Activated CD8-positive, alpha-beta T cell treated with anti-CD3 and anti-CD28 coated beads for 36 hours (primary cell): Measurements from ENCODE around the gene PTPRN2. TPM values are rescaled to one million over a fixed set of nuclear protein-coding genes. Genes with fewer than 3 reads are reported as not detected.
"Not testable (repeated sequence)": the region's sequence is repeated elsewhere in the genome, so short reads cannot be mapped to it uniquely, and the experiment has no call there.

Experiments
- ATAC-seq: fragments of 200-7000 bp; cut with Tn5 transposase; one replicate; pipeline ENCODE4 v1.10.0; 2021; ENCODE audit warnings: mild to moderate bottlenecking, moderate library complexity
- CTCF ChIA-PET: fragments of 350-600 bp; sonication (Branson Sonifier 250); formaldehyde crosslinking; loops from one replicate; lab custom pipeline; 2021; ENCODE audit warnings: antibody characterized with exemption; lab: Charles Lee
- POLR2A ChIA-PET: fragments of 350-600 bp; sonication (Branson Sonifier 250); formaldehyde crosslinking; loops from one replicate; lab custom pipeline; 2021; ENCODE audit warnings: antibody characterized with exemption; lab: Charles Lee
- DNase-seq: peaks from one replicate; pipeline ENCODE4 v3.0.0-alpha.2; 2020
- H3K27ac Mint-ChIP-seq: one replicate; pipeline ENCODE4 v1.8.0; 2021; ENCODE audit warnings: mild to moderate bottlenecking, mixed read lengths
- H3K27me3 Mint-ChIP-seq: one replicate; pipeline ENCODE4 v1.8.0; 2021; ENCODE audit warnings: mixed read lengths
- H3K36me3 Mint-ChIP-seq: one replicate; pipeline ENCODE4 v1.8.0; 2021; ENCODE audit warnings: low read depth, mixed read lengths
- H3K4me1 Mint-ChIP-seq: one replicate; pipeline ENCODE4 v1.8.0; 2021; ENCODE audit warnings: low read depth, mixed read lengths
- H3K4me3 Mint-ChIP-seq: one replicate; pipeline ENCODE4 v1.8.0; 2021; ENCODE audit warnings: mild to moderate bottlenecking, moderate library complexity, mixed read lengths
- H3K9me3 Mint-ChIP-seq: one replicate; pipeline ENCODE4 v1.8.0; 2021; ENCODE audit warnings: mixed read lengths
- CTCF ChIP-seq: fragments of 200-600 bp; IDR thresholded peaks from one replicate; pipeline ENCODE4 v1.8.0; 2022; ENCODE audit warnings: antibody characterized with exemption, mild to moderate bottlenecking
- intact Hi-C: fragments of 100-400 bp; cut with micrococcal nuclease; formaldehyde crosslinking; loops from one replicate; pipeline ENCODE4 v1.10.0; 2022
- total RNA-seq, 2 experiments: library from RNA; stranded (reverse); gene quantifications; one replicate each; pipeline ENCODE4 v1.2.3, GENCODE V29; 2021

The PTPRN2 gene
- total RNA-seq, 2 experiments from 2014 or later = 0.49 to 0.65 TPM

DNA sequence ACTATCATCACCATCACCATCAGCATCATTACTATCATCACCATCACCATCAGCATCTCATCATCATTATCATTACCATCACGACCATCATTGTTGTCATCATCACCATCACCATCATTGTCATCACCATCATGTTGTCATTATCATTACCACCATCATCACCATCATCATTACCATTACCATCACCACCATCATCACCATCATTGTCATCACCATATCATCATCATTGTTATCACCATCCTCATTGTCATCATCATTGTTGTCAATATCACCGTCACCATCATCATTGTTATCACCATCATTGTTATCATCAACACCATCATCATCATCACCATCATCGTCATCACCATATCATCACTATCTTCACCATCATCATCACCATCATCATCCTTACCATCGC lies 124.3 kb downstream of the PTPRN2 start:
- ATAC-seq (no peak), DNase-seq (no peak)
- intact Hi-C loops = no loop called here
- Mint-ChIP-seq H3K9me3 (peaks cover 5% of the 10 kb centered on the region), H3K4me3 (no peak overlapping the region), H3K4me1 (no peaks in the 10 kb centered on the region), H3K27ac (no peak overlapping the region), H3K36me3 (no peaks in the 10 kb centered on the region), H3K27me3 (peaks cover 2% of the 10 kb centered on the region)
- no peak for TF ChIP-seq CTCF
- CTCF ChIA-PET = no interaction called here
- POLR2A ChIA-PET = no interaction called here

- H3K4me1 Mint-ChIP-seq = no peaks in the 10 kb centered on the region
- peaks cover 5% of the 10 kb centered on the region for H3K9me3 Mint-ChIP-seq
- no peak for TF ChIP-seq CTCF
- H3K36me3 Mint-ChIP-seq = no peaks in the 10 kb centered on the region
- DNase-seq (no peak), ATAC-seq (no peak)
- no peak overlapping the region for H3K4me3 Mint-ChIP-seq
- CTCF ChIA-PET = no interaction called here
- no peak overlapping the region for H3K27ac Mint-ChIP-seq
- intact Hi-C loops = no loop called here
- H3K27me3 Mint-ChIP-seq = no peaks in the 10 kb centered on the region
- POLR2A ChIA-PET = no interaction called here
Measured at GRCh38 chr7:158461824-158462223, 125.8 kb downstream of the PTPRN2 start.

- intact Hi-C loops = no loop called here
- no peak overlapping the region for H3K27ac Mint-ChIP-seq
Measured at GRCh38 chr7:158460665-158461064, 127.0 kb downstream of the PTPRN2 start.

DNA sequence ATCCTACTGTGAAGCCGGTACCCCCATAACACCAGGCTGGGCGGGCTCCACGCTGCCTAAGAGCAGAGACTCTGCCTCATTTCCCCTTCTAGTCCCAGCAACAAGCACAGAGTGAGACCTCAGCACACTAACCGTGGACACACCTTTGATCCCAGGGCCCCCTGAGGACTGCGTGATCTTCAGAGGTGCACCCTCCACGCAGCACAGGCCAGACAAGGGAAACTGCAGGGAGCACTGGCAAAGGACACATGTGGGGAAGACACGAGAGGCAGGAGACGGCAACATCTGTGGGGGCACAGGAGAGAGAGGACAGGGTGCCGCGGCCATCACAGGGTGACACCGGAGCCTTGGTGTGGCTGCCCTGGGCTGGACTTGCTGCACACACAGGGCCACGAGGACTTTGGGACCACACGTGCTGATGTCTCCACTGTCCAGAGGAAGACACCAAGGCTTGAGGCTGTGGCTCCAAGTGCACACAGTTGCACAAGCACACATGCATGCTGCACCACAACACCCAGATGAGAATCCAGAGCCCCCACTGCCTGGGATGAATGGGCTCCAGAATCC lies 128.8 kb downstream of the PTPRN2 start:
- Mint-ChIP-seq H3K36me3 (no peaks in the 10 kb centered on the region), H3K27ac (no peak overlapping the region), H3K27me3 (no peaks in the 10 kb centered on the region), H3K4me1 (no peaks in the 10 kb centered on the region), H3K9me3 (peaks cover 5% of the 10 kb centered on the region), H3K4me3 (no peak overlapping the region)
- intact Hi-C loops = no loop called here
- DNase-seq = no peak
- CTCF ChIA-PET = no interaction called here
- no peak for TF ChIP-seq CTCF
- ATAC-seq = no peak
- POLR2A ChIA-PET = interaction anchor here (0.6 kb wide), 1 partner anchor 50 kb away, joined by 3 read pairs; no protein-coding TSS in a partner anchor

More at GRCh38 chr7:158460665-158461064, 127.0 kb downstream of the PTPRN2 start:
- DNase-seq (no peak), ATAC-seq (no peak)
- CTCF ChIA-PET = no interaction called here
- H3K9me3 Mint-ChIP-seq = peaks cover 5% of the 10 kb centered on the region
- no peaks in the 10 kb centered on the region for H3K36me3 Mint-ChIP-seq
- no peak for TF ChIP-seq CTCF
- no peak overlapping the region for H3K4me3 Mint-ChIP-seq
- H3K4me1 Mint-ChIP-seq = no peaks in the 10 kb centered on the region
- H3K27me3 Mint-ChIP-seq = no peaks in the 10 kb centered on the region
- POLR2A ChIA-PET = interaction anchor here (0.6 kb wide), 1 partner anchor 653 kb away, joined by 3 read pairs; no protein-coding TSS in a partner anchor

- Mint-ChIP-seq H3K4me1 (no peaks in the 10 kb centered on the region), H3K27ac (no peak overlapping the region), H3K4me3 (no peak overlapping the region), H3K27me3 (no peaks in the 10 kb centered on the region), H3K36me3 (no peaks in the 10 kb centered on the region), H3K9me3 (peaks cover under 1% of the 10 kb centered on the region)
- intact Hi-C loops = no loop called here
- ChIA-PET POLR2A (no interaction called here), CTCF (no interaction called here)
- no peak for TF ChIP-seq CTCF
- DNase-seq (no peak), ATAC-seq (no peak)
Measured at GRCh38 chr7:158458096-158458495, 129.5 kb downstream of the PTPRN2 start.

DNA sequence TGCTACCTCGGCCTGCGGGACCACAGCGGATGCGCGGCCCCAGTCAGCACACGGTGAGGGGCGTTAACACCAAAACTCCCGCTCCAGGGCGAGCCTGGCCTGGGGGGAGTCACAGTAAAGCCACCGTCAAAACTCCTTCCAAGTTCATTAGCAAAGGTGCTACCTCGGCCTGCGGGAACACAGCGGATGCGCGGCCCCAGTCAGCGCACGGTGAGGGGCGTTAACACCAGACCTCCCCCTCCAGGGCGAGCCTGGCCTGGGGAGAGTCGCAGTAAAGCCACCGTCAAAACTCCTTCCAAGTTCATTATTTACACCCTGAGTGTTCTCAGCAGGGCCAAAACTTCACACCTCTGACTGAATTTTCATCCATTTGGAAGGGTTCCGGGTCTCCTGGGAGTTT lies 130.0 kb downstream of the PTPRN2 start:
- DNase-seq, CTCF ChIA-PET, H3K27me3 Mint-ChIP-seq, H3K9me3 Mint-ChIP-seq, H3K4me3 Mint-ChIP-seq, H3K4me1 Mint-ChIP-seq, intact Hi-C loops, H3K36me3 Mint-ChIP-seq, ATAC-seq, POLR2A ChIA-PET, H3K27ac Mint-ChIP-seq: not testable (repeated sequence)
